HG03060 (cell line): ENCODE measurements around the gene BHLHA15.

ENCODE experiments used
- ATAC-seq: cut with Tn5 transposase; IDR thresholded peaks from one replicate; pipeline ENCODE4 v1.9.1; 2021; ENCODE audit warnings: low read depth, moderate number of reproducible peaks; ENCODE audit not compliant: unreplicated experiment

Gene BHLHA15

GRCh38 chr7:98223351-98223897, 12.2 kb downstream of the BHLHA15 start:
- ATAC-seq = no peak

DNA sequence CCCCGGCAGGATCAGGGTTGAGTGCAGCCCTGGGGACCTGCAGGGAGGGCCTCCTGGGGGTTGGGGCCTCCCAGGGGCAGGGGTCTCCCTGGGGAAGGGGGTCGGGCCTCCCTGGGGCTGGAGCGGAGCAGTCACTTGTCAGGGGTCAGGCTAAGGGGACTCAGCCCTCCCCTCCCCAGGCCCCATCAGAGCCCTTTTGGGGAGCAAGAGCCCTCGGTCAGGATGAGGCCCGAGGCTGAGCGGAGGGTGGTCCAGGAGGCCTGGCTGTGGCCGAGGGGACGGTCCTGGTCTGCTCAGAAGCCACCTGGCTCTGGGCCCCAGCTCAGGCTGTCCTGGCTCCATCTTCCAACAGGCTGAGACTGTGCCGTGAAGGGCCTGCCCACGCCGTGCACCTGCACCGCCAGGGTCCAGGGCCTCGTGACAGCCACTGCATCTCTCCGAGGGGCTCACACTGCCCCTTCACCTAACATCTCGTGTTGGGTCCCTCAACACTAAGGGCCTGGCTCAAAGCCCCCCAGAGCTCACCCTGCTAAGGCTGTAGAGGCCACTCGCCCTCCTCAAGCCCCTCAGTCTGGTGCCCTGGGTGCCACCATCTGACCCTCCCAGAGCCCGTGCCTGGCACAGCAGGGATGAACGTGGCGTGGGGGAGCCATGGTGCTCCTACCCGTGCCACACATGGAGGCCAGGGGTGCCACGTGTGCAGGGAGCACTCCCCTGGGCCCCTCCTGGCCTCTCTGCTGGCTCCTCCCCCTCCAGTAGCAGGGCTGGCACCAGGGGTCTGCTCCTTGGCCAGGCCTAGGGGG, 12.9 kb downstream of the BHLHA15 start:
- ATAC-seq = no peak

DNA sequence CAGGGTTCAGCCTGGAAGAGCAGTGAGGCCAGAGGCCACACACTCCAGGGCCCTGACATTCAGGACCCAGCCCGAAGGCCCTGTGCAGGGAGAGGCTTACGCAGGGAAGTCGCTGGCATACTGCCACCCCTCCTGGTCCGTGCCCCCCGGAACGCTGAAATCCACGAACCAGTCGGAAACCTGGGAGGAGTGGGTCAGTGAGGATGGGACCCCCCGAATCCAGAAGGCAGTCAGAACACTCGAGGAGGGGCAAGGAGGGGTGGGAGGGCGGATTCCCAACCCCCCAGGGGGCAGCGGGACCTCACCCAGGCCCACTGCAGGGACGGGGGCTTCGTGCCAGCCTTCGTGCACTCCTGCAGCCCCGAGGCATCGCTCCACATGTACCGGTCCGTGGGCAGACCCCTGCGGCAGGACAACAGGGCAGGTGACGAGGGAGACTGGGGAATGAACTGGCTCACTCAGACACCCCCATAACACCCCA, 13.5 kb downstream of the BHLHA15 start:
- no peak for ATAC-seq

GRCh38 chr7:98225913-98226614, 14.8 kb downstream of the BHLHA15 start:
- ATAC-seq = no peak

GRCh38 chr7:98227939-98228338, 16.7 kb downstream of the BHLHA15 start:
- ATAC-seq = no peak

DNA sequence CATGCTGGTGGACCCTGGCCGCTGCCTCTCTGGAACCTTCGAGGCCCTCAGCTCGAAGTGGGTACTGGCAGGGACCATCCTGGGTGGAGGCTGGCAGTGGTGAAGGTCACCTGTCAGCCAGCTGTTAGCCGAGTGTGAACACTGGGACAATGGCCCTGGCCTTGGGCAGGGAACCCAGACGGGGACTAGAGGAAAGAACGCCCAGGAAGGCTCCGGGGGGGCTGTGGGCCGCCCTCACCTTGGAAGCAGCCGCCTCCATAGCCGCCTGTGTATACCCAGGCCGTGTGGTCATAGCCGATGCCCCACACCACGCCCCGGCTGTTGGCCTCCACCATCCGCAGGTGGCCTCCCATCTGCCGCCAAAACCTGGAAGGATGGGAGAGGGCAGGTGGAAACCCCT, 17.6 kb downstream of the BHLHA15 start:
- ATAC-seq = no peak

DNA sequence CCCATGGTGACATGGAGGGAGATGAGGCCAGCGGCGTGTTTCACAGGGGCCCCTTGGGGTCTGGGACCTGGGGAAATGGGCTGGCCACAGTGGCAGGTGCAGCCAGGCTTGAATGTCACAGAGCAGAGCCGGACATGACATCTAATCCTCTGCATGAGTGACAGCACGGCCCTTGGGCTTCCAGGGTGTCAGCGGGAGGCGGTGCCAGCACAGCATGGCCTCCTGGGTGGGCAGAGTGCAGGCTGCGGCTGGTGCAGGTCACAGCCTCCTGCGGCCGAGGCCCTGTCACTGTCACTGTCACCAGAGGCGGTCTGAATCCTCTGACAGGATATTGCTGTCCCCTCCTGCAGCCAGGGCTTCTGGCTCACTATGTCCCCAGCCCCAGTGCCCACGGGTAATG, 18.2 kb downstream of the BHLHA15 start:
- no peak for ATAC-seq

DNA sequence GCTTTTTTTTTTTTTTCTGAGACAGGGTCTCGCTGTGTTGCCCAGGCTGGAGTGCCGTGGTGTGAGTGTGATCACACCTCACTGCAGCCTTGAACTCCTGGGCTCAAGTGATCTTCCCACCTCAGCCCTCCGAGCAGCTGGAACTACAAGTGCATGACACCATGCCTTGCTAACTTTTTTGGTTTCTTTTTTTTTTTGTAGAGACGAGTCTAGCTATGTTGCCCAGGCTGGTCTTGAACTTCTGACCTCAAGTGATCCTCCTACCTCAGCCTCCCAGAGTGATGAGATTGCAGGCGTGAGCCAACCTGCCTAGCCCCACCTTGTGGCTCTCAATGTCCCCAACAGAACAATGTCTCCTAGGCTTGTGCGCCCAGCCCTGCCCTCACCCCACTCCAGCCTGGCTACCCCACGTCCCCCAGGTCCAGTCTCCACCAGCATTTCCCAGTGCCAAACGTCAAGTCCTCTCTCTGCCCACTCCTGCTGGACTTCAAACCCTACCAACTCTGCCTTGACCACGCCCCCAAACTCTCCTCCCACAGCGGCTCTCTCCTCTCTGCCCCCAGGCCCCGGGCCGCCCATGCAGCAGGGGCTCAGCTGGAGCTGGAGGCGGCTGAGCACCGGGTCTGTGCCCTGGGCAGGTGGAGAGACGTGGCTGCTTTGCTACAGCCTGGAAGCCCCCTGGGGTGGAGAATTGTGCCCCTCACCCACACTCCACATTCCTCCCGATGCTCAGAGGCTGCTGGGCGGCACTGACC, 18.9 kb downstream of the BHLHA15 start:
- ATAC-seq = no peak

DNA sequence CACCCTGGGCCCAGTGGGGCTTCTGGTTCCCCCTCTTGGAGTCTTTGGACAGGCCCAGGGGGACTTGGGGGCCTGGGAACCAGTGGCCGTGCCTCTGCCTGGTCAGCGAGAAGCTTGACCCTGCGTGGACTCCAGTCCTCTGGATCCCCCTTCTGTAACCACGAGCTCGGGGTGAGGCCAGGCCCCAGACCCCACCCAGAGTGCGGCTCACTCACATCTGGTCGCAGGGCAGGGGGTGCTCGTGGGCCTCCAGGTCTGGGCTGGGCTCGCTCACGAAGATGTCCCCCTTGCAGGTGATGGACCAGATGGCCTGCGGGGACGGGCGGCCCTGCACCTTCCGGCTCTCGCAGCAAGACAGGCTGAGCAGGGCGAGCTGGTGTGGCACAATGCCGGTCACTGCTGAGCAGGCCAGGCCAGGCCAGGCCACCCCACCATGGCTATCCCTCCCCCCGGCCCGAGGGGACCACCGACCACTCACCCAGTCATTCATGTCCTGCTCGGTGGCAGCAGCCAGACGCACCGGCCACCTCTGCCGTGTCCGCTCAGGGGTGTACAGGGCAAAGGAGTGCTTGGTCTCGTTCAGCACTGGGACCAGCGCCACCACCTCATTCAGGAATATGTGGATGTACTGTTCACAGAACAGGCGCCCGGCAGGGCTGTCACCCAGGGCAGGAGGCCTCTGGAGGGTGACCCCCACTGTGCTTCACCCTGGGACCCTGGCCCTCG, 19.7 kb downstream of the BHLHA15 start:
- no peak for ATAC-seq

- ATAC-seq = no peak
Measured at GRCh38 chr7:98231493-98232262, 20.4 kb downstream of the BHLHA15 start.

DNA sequence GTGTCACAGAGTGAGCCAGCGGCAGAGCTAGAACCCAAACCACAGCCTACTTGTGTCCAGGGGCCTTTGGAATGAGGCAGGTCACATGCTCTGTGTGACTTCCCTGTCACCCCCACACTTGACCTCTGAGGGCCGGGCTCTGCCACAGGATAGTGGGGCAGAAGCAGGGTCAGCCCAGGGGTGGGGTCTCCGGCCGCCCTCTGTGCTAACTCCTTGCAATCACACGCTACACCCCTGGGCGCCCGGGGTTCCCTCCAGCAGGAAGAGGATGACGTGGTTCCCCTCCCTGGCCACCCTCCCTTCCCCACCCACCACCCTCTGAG, 21.0 kb downstream of the BHLHA15 start:
- ATAC-seq = no peak

- ATAC-seq = no peak
Measured at GRCh38 chr7:98232799-98233198, 21.6 kb downstream of the BHLHA15 start.

- no peak for ATAC-seq
Measured at GRCh38 chr7:98233219-98234070, 22.2 kb downstream of the BHLHA15 start.

GRCh38 chr7:98234429-98235147, 23.3 kb downstream of the BHLHA15 start:
- ATAC-seq = no peak

- ATAC-seq = no peak
Measured at GRCh38 chr7:98235901-98236300, 24.7 kb downstream of the BHLHA15 start.

GRCh38 chr7:98236355-98237185, 25.3 kb downstream of the BHLHA15 start:
- no peak for ATAC-seq

DNA sequence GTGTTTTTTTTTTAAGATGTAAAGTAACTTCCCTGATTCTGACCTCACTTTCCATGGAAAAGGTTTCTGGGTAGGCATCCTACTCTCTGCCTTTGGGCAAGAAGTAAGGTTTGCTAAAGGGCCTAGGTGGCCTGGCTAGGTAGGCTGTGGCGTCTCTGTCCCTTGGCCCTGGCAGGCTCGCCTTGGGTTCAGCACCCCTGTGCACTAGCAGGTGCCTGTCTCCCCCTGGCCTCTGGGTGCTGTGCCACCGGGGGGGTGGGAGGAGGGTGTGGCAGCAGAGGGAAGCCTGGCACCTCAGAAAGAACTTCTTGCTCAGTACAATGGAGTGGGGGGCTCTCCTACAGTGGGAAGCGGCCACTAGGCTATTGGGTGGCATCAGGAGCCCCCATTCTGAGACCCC, 26.8 kb downstream of the BHLHA15 start:
- ATAC-seq = no peak
